Ectodermal cell (in vitro differentiated cells): ENCODE results near the gene FOXK2.

Experiments used
- H3K27ac ChIP-seq: 2 replicates; pipeline ENCODE4 v1.7.0; 2013; ENCODE audit warnings: mild to moderate bottlenecking, low read depth, low read length; ENCODE audit not compliant: insufficient read depth, poor library complexity, severe bottlenecking
- H3K27me3 ChIP-seq: 2 replicates; pipeline ENCODE4 v1.7.0; 2013; ENCODE audit warnings: mild to moderate bottlenecking, low read length; ENCODE audit not compliant: insufficient read depth, control insufficient read depth, poor library complexity, severe bottlenecking
- H3K36me3 ChIP-seq: one replicate; pipeline ENCODE4 v1.7.0; 2013; ENCODE audit warnings: low read length; ENCODE audit not compliant: control insufficient read depth, insufficient read depth
- H3K4me1 ChIP-seq: one replicate; pipeline ENCODE4 v1.7.0; 2013; ENCODE audit warnings: low read length; ENCODE audit not compliant: control insufficient read depth, insufficient read depth
- H3K4me3 ChIP-seq: 2 replicates; pipeline ENCODE4 v1.7.0; 2013; ENCODE audit warnings: low read depth, low read length, control low read depth; ENCODE audit not compliant: insufficient read depth
- H3K9me3 ChIP-seq: 2 replicates; pipeline ENCODE4 v1.7.0; 2013; ENCODE audit warnings: mild to moderate bottlenecking, low read length, moderate library complexity; ENCODE audit not compliant: control insufficient read depth
- WGBS, 2 experiments: methylation state at CpG; one replicate each; pipeline ENCODE4 v1.1.7; 2013; ENCODE audit warnings: missing lambda C conversion rate in 2 of 2; 5-methylcytosine and 5-hydroxymethylcytosine counted together

Gene FOXK2

DNA sequence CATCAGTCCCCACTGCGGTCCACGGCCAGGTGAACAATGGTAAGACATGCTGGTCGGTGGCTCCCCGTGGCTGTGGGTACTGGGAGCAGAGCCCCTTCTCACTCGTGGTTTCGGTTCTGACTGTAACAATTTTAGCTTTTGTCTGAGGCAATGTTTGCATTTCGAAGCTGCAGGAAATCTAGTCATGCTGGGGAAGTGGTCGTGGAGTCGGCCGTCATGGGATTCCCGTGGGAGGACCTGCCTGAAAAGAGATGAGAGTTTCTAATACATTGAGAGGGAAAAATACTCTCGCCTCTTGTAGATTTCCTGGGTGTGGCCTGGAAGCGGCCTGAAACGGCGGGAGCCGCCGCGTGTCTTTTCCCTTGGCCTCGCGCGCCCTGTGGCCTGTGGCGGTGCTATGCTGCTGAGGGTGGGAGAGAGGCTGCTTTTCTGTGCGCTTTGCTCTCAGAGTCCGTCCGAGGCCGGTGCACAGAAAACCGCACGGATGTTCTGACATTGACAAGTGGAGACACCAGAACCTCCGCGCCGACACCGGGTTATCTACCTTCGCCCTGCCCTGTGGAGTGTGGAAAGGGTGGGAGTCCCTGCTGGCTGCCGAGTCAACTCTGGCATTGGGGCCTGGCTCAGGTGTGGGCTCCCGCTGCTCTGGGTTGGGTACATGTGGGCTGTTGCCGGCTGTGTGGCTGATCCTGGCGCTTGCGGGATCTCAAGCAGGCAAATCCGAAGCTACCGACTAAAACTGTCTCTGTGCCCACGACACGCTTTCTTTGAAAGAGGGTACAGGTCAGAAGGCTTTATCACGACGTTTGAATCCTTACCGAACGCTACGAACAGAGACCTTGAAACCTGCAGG lies 67.9 kb downstream of the FOXK2 start:
- 95 to 96% methylated on average over 47 of the region's 47 CpGs for WGBS, 2 experiments
- Histone ChIP-seq H3K9me3 (no peaks in the 10 kb centered on the region), H3K27me3 (no peaks in the 10 kb centered on the region), H3K27ac (no peak overlapping the region), H3K4me1 (no peaks in the 10 kb centered on the region), H3K4me3 (no peak overlapping the region), H3K36me3 (peaks cover 18% of the 10 kb centered on the region)

DNA sequence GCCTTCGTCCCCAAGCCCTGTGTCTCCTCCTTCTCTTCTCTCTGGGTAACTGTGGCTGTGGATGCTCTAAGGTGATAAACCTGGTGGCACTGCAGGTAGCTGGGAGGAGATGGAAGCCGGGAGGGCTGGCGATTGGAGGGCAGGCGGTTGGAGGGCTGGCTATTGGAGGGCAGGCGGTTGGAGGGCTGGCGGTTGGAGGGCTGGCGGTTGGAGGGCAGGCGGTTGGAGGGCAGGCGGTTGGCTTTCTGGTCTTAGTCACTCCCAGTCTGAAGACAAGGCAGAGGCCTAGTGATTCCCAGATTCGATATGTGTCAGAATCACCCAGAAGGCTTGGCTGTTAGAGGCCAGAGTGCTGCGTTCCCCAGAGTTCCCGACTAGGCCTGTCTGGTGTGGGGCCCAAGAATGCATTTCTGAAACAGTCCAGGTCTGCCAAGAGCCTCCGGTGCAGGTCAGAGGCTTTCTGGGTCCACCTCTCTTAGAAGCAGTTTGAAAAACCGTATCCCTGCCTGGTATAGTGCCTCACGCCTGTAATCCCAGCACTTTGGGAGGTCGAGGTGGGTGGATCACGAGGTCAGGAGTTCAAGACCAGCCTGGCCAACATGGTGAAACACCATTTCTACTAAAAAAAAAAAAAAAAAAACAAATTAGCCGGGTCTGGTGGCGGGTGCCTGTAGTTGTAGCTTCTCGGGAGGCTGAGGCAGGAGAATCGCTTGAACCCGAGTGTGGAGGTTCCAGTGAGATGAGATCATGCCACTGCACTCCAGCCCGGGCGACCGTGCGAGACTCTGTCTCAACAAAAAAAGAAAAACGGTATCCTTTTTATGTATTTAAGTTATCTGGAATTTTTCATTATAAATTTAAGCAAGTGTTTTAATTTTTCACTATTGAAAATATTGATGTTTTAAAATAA lies 69.0 kb downstream of the FOXK2 start:
- H3K27ac ChIP-seq: no peak overlapping the region
- H3K36me3 ChIP-seq: peaks cover 18% of the 10 kb centered on the region
- no peaks in the 10 kb centered on the region for H3K27me3 ChIP-seq
- no peak overlapping the region for H3K4me3 ChIP-seq
- no peaks in the 10 kb centered on the region for H3K9me3 ChIP-seq
- peaks cover 2% of the 10 kb centered on the region for H3K4me1 ChIP-seq
- 92 to 94% methylated on average over 26 to 27 of the region's 27 CpGs for WGBS, 2 experiments

DNA sequence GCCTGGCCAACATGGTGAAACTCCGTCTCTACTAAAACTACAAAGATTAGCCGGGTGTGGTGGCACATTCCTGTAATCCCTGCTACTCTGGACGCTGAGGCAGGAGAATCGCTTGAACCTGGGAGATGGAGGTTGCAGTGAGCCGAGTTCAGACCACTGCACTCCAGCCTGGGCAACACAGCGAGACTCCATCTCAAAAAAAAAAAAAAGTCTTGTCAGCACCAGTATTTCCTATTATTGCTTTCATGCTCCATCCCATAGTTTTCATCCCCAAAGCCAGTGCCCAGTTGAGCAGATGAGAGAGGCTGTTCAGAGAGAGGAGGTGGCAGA lies 70.3 kb downstream of the FOXK2 start:
- no peak overlapping the region for H3K4me3 ChIP-seq
- no peaks in the 10 kb centered on the region for H3K27me3 ChIP-seq
- H3K4me1 ChIP-seq: peaks cover 6% of the 10 kb centered on the region
- no peaks in the 10 kb centered on the region for H3K9me3 ChIP-seq
- WGBS, 2 experiments: 92 to 93% methylated on average over 6 of the region's 6 CpGs
- H3K27ac ChIP-seq: no peak overlapping the region
- peaks cover 12% of the 10 kb centered on the region for H3K36me3 ChIP-seq

DNA sequence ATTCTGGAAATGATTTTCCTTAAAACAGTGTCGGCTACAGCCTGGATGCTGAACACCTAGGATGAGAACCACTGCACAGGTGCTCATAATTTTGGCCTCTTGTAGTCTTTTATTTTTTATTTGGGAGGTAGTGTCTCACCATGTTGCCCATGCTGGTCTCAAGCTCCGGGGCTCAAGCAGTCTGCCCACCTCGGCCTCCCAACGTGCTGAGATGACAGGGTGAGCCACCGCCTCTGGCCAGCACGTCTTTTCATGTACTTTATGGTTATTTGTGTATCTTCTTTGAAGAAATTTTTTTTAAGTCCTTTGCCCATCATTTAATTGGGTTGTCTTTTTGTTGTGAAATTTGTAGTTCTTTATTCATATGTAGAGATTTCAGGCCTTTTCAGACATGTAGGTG lies 70.7 kb downstream of the FOXK2 start:
- H3K27ac ChIP-seq: no peak overlapping the region
- peaks cover 12% of the 10 kb centered on the region for H3K36me3 ChIP-seq
- H3K27me3 ChIP-seq: no peaks in the 10 kb centered on the region
- H3K9me3 ChIP-seq: no peaks in the 10 kb centered on the region
- 91 to 94% methylated on average over 6 of the region's 6 CpGs for WGBS, 2 experiments
- no peak overlapping the region for H3K4me3 ChIP-seq
- peaks cover 6% of the 10 kb centered on the region for H3K4me1 ChIP-seq

DNA sequence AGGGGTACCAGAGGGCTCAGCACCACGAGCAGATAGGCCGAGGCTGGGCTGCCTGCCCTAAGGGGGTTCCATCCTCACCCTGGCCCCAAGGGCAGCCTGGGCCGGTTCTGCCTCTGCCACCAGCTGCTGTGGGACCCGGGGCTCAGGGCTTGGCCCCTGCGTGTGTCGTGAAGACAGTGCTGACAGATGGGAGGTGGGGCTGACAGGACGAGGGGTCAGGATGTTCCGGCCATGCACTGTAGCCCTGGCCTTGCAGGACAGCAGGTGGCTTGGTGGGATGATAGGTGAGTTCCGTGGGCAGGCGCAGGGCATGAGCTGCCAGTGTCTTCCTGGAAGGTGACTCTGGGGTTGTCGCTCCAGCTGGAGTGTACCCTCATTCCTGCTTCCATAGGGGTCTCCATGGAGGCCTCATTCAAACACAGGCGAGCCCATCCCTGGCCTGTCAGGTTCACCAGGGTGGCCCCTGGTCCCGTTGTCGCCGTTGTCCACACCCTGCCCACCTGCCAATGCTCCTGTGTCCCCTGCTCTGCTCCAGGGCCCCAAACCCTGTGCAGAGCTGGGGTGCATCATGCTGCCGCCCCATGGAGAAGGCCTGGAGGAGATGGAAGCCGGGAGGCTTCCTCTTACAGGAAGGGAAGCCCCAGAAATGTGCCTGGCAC lies 71.5 kb downstream of the FOXK2 start:
- H3K36me3 ChIP-seq: peaks cover 19% of the 10 kb centered on the region
- no peaks in the 10 kb centered on the region for H3K27me3 ChIP-seq
- 94 to 95% methylated on average over 17 of the region's 17 CpGs for WGBS, 2 experiments
- H3K4me1 ChIP-seq: peaks cover 6% of the 10 kb centered on the region
- H3K9me3 ChIP-seq: no peaks in the 10 kb centered on the region
- H3K27ac ChIP-seq: no peak overlapping the region
- H3K4me3 ChIP-seq: no peak overlapping the region

DNA sequence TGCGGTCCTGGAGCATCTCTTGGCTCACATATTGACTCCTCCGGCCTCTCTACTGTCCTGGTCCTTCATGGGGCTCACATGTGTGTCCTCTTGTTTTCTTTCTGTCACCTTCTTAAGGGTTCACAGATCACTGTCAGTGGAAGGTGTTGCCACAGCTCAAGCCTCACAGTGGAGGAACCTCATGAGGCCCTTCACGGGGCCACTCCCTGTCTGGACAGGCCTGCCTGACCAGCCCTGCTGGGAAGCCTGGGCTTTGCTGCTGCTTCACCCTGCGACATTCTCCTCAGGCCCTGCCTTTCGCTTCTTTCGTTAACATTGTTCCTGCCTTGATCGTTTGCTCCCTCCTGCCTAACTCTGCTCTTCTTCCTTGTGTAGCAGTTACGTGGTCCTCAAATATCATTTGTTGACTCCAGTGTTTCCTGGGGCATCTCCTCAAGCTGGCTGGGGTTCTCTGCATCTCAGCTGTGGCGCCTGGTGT lies 72.8 kb downstream of the FOXK2 start:
- 84 to 87% methylated on average over 9 of the region's 9 CpGs for WGBS, 2 experiments
- Histone ChIP-seq H3K9me3 (no peaks in the 10 kb centered on the region), H3K36me3 (peaks cover 32% of the 10 kb centered on the region), H3K4me3 (no peak overlapping the region), H3K4me1 (peaks cover 6% of the 10 kb centered on the region), H3K27ac (peak overlapping the region; percentile 55), H3K27me3 (no peaks in the 10 kb centered on the region)

DNA sequence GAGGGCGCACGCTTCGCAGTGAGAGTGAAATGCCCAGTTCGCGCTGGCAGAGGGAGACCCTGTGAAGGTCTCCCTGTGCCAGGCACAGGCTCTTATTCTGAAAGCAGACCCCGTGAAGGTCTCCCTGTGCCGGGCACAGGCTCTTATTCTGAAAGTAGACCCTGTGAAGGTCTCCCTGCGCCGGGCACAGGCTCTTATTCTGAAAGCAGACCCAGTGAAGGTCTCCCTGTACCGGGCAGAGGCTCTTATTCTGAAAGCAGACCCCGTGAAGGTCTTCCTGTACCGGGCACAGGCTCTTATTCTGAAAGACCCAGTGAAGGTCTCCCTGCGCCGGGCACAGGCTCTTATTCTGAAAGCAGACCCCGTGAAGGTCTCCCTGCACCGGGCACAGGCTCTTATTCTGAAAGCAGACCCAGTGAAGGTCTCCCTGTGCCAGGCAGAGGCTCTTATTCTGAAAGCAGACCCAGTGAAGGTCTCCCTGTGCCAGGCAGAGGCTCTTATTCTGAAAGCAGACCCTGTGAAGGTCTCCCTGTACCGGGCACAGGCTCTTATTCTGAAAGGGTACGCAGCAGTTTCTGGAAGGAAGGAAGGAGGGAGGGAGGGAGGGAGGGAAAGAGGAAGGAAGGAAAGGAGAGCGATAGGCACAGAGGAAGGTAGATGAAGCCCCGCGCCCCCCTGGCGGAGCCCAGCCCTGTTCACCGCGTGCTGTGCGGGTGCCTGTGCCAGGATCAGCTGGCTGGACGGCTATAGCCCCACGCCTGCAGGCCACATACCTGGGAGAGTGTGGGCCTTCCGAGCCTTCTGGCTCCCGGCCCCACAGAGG lies 73.4 kb downstream of the FOXK2 start:
- Histone ChIP-seq H3K4me1 (peaks cover 6% of the 10 kb centered on the region), H3K27ac (peak overlapping the region; percentile 55), H3K4me3 (peak overlapping the region; percentile 27), H3K27me3 (no peaks in the 10 kb centered on the region), H3K36me3 (peaks cover 27% of the 10 kb centered on the region), H3K9me3 (no peaks in the 10 kb centered on the region)
- 42% methylated on average over 29 of the region's 29 CpGs for WGBS, 2 experiments

DNA sequence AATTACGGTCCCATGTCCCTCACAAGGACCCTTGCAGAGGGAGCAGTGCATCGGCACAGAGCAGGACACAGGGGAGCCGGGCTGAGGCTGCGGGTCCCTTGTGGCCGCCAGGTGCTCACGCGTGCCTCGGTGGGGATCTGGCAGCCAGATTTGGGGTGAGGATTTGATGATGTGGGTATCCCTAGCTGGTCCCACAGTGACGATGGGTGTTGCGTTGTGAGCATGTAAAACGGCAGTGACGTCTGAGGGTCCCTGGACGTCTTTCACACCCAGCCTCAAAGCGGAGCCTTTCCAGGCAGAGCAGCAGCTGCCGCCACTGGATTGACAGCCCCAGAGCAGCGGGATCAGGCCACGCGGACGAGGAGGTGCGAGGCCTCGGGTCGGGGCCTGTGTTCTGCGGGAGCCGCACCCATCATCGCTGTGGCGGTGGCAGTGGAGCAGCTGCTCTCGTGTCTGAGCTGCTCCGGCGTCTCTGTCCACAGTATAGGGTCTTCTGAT lies 74.1 kb downstream of the FOXK2 start:
- Histone ChIP-seq H3K4me1 (peaks cover 6% of the 10 kb centered on the region), H3K4me3 (peak overlapping the region; percentile 27), H3K9me3 (no peaks in the 10 kb centered on the region), H3K27me3 (no peaks in the 10 kb centered on the region), H3K36me3 (peaks cover 24% of the 10 kb centered on the region), H3K27ac (no peak overlapping the region)
- 84 to 85% methylated on average over 29 of the region's 29 CpGs for WGBS, 2 experiments

DNA sequence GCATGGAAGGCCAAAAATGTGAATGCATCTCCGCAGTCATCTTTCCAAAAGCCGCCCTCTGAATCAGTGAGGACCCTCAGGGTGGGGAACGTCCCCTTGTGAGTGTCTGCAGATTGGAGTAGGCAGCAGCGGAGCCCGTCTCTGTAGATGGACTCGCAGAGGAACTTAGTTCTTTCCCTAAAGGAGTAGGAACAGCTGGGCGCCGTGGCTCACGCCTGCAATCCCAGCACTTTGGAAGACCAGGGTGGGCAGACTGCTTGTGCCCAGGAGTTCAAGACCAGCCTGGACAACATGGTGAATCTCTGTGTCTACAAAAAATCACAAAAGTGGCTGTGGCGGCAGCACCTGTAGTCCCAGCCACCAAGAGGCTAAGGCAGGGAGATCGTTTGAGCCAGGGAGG lies 75.0 kb downstream of the FOXK2 start:
- H3K4me3 ChIP-seq: no peak overlapping the region
- WGBS, 2 experiments: 94 to 95% methylated on average over 11 of the region's 11 CpGs
- H3K27ac ChIP-seq: no peak overlapping the region
- H3K36me3 ChIP-seq: peaks cover 26% of the 10 kb centered on the region
- H3K4me1 ChIP-seq: peaks cover 6% of the 10 kb centered on the region
- no peaks in the 10 kb centered on the region for H3K9me3 ChIP-seq
- H3K27me3 ChIP-seq: no peaks in the 10 kb centered on the region
